KOPT-K1 (cell line): Measurements from ENCODE around the gene TMC3.

Experiments
- H3K27ac ChIP-seq: fragments of 200-600 bp; sonication (generic); 2 replicates; pipeline ENCODE4 v1.5.1; 2016; ENCODE audit warnings: antibody characterized with exemption, mild to moderate bottlenecking, low read depth, low read length; ENCODE audit not compliant: poor library complexity, severe bottlenecking
- H3K36me3 ChIP-seq: fragments of 200-600 bp; sonication (generic); 2 replicates; pipeline ENCODE4 v1.5.1; 2017; ENCODE audit warnings: antibody characterized with exemption, mild to moderate bottlenecking, low read length, moderate library complexity; ENCODE audit not compliant: insufficient read depth
- H3K9me3 ChIP-seq: fragments of 200-600 bp; sonication (generic); 2 replicates; pipeline ENCODE4 v1.5.1; 2017; ENCODE audit warnings: antibody characterized with exemption, low read length, mild to moderate bottlenecking; ENCODE audit not compliant: insufficient read depth, poor library complexity, severe bottlenecking

TMC3 gene

GRCh38 chr15:81394603-81395002, 20.6 kb upstream of the TMC3 start:
- no peaks in the 10 kb centered on the region for H3K9me3 ChIP-seq
- no peaks in the 10 kb centered on the region for H3K36me3 ChIP-seq
- no peak overlapping the region for H3K27ac ChIP-seq

- Histone ChIP-seq H3K36me3 (no peaks in the 10 kb centered on the region), H3K27ac (no peak overlapping the region), H3K9me3 (no peaks in the 10 kb centered on the region)
Measured at GRCh38 chr15:81391657-81392056, 17.6 kb upstream of the TMC3 start.

- H3K27ac ChIP-seq = no peak overlapping the region
Measured at GRCh38 chr15:81388436-81388770, 14.4 kb upstream of the TMC3 start.

GRCh38 chr15:81387621-81388435, 13.8 kb upstream of the TMC3 start:
- no peak overlapping the region for H3K27ac ChIP-seq
- no peaks in the 10 kb centered on the region for H3K36me3 ChIP-seq

More at GRCh38 chr15:81388436-81388770, 14.4 kb upstream of the TMC3 start:
- no peaks in the 10 kb centered on the region for H3K9me3 ChIP-seq
- no peaks in the 10 kb centered on the region for H3K36me3 ChIP-seq

GRCh38 chr15:81386947-81387346, 12.9 kb upstream of the TMC3 start:
- Histone ChIP-seq H3K27ac (no peak overlapping the region), H3K9me3 (no peaks in the 10 kb centered on the region), H3K36me3 (no peaks in the 10 kb centered on the region)

More at GRCh38 chr15:81387621-81388435, 13.8 kb upstream of the TMC3 start:
- H3K9me3 ChIP-seq = no peaks in the 10 kb centered on the region

GRCh38 chr15:81385721-81386076, 11.7 kb upstream of the TMC3 start:
- no peak overlapping the region for H3K27ac ChIP-seq

GRCh38 chr15:81384891-81385720, 11.1 kb upstream of the TMC3 start:
- no peak overlapping the region for H3K27ac ChIP-seq
- no peaks in the 10 kb centered on the region for H3K36me3 ChIP-seq
- H3K9me3 ChIP-seq = no peaks in the 10 kb centered on the region

More at GRCh38 chr15:81385721-81386076, 11.7 kb upstream of the TMC3 start:
- Histone ChIP-seq H3K36me3 (no peaks in the 10 kb centered on the region), H3K9me3 (no peaks in the 10 kb centered on the region)

- no peak overlapping the region for H3K27ac ChIP-seq
- no peaks in the 10 kb centered on the region for H3K36me3 ChIP-seq
- no peaks in the 10 kb centered on the region for H3K9me3 ChIP-seq
Measured at GRCh38 chr15:81381720-81382119, 7.7 kb upstream of the TMC3 start.

- Histone ChIP-seq H3K9me3 (no peaks in the 10 kb centered on the region), H3K36me3 (no peaks in the 10 kb centered on the region), H3K27ac (no peak overlapping the region)
Measured at GRCh38 chr15:81380668-81381067, 6.7 kb upstream of the TMC3 start.

- Histone ChIP-seq H3K27ac (no peak overlapping the region), H3K36me3 (no peaks in the 10 kb centered on the region), H3K9me3 (no peaks in the 10 kb centered on the region)
Measured at GRCh38 chr15:81380203-81380602, 6.2 kb upstream of the TMC3 start.

GRCh38 chr15:81379269-81379668, 5.3 kb upstream of the TMC3 start:
- Histone ChIP-seq H3K9me3 (no peaks in the 10 kb centered on the region), H3K36me3 (no peaks in the 10 kb centered on the region), H3K27ac (no peak overlapping the region)

GRCh38 chr15:81378443-81378842, 4.4 kb upstream of the TMC3 start:
- H3K27ac ChIP-seq = no peak overlapping the region
- no peaks in the 10 kb centered on the region for H3K9me3 ChIP-seq
- H3K36me3 ChIP-seq = no peaks in the 10 kb centered on the region

GRCh38 chr15:81377871-81378270, 3.9 kb upstream of the TMC3 start:
- Histone ChIP-seq H3K9me3 (no peaks in the 10 kb centered on the region), H3K36me3 (no peaks in the 10 kb centered on the region), H3K27ac (no peak overlapping the region)

GRCh38 chr15:81376231-81376630, 2.2 kb upstream of the TMC3 start:
- Histone ChIP-seq H3K36me3 (no peaks in the 10 kb centered on the region), H3K27ac (no peak overlapping the region), H3K9me3 (no peaks in the 10 kb centered on the region)

GRCh38 chr15:81375461-81375860, 1.4 kb upstream of the TMC3 start:
- Histone ChIP-seq H3K9me3 (no peaks in the 10 kb centered on the region), H3K27ac (no peak overlapping the region), H3K36me3 (no peaks in the 10 kb centered on the region)
